HG02938 (cell line): ENCODE data around the gene MIER2.

Source experiments
- ATAC-seq: cut with Tn5 transposase; IDR thresholded peaks from one replicate; pipeline ENCODE4 v1.9.1; 2021; ENCODE audit warnings: mild to moderate bottlenecking, moderate library complexity; ENCODE audit not compliant: unreplicated experiment

The MIER2 gene

GRCh38 chr19:335486-336066 is 9.0 kb downstream of the MIER2 start:
- ATAC-seq, result no peak

DNA sequence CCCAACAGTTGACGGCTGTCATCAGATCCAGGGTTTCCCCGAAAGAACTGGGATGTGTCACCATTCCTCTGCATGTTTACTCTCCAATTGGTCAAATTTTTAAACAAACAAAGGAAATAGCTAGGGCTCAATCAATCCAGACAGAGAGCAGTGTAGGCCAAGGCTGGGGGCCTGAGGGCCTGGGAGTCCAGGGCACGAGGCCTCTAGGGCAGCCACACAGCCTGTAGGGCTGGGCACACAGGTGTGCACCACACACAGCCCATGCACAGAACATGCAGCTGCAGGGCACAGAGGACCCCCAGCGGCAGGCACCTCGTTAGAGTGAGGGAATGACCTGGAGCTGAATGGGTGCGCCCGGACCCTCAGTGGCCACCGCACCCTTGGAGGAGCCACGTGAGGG is 9.5 kb downstream of the MIER2 start:
- ATAC-seq, result no peak

DNA sequence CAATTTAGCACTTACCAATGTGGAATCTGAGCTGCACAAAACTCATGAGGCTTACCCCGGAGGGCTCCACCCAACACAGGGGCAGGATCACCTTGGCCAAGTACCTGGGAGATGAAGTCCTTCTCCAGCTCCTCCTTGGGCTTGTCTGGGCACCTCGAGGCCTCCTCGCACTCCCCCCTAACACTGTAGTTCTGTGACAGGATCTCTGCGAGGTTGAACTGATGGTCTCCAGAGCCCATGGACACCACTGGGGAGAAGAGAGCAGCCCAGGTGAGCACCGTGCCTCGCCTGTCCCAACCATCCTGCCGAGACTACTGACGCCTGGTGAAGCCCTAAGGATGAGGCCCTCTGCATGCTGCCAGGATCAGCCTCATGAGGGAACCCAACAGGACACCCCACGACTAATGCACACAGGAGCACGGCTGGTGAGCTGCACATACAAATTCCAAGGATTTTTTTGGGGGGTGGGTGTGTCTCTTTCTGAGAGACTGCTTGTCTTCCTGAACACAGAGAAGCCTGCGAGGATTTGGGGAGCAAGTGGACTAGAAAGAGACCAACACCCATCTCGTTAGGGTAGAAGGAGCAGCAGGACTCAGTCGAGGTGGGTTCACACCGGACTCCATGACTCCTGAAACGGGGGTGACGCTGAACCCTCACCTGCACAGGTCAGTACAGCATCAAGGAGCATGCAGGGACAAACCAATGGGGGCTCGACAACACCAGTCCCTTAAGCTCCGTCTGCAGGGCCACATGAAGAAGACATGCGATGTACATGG is 10.1 kb downstream of the MIER2 start:
- ATAC-seq, result no peak

DNA sequence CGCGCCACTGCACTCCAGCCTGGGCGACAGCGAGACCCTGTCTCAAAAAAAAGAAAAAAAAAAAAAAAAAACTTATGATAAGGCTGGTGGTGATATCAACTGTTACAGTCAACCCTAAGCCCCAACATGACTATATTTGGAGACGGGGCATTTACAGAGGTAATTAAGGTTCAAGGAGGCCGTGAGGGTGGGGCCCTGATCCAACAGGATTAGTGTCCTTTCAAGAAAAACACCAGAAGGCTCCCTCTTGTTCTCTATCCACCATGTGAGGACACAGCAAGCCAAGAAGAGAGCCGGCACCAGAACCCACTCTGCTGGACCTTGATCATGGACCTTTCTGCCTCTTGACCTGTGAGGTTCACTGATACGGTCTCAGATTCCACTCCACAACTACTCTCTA is 14.1 kb downstream of the MIER2 start:
- ATAC-seq, result no peak

DNA sequence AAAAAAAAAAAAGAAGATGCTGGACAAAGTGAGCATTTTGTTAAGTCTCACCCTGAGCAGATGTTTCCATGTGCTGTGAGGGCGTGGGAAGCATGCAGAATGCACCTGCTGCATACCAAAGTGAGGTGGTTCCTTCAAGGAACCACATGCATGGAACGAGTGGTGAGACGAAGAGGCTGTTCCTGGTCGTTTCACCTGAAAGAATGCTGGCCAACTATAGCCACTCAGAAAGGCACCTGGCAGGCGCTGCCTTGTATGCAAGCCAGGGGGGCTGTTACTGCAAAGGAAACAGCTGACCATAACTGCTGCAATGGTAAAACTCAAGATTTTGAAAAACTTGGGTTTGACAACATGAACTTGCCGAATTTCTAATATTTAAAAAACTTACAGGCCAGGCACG is 14.7 kb downstream of the MIER2 start:
- no peak for ATAC-seq

DNA sequence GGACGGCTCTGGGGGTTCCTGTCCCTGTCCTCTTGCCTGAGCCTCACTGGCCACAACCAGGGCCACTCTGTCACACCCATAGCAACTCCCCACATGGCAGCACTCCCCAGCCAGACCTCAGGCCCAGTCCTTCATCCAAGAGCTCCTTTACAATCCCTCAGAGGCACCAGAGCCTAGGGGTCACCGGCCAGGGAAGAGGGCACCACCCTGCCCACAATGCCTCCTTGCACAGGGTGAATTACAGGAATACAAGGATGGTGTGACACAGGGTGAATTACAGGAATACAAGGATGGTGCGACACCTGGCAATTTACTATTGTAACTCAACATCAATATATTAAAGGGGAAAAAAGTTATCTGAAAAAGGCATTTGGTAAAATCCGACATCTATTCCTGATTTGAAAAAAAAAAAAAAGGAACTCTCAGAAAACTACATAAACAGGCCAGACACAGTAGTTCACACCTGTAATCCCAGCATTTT is 16.5 kb downstream of the MIER2 start:
- no peak for ATAC-seq

- ATAC-seq, result no peak
Observed at GRCh38 chr19:327291-328024, 17.1 kb downstream of the MIER2 start.

DNA sequence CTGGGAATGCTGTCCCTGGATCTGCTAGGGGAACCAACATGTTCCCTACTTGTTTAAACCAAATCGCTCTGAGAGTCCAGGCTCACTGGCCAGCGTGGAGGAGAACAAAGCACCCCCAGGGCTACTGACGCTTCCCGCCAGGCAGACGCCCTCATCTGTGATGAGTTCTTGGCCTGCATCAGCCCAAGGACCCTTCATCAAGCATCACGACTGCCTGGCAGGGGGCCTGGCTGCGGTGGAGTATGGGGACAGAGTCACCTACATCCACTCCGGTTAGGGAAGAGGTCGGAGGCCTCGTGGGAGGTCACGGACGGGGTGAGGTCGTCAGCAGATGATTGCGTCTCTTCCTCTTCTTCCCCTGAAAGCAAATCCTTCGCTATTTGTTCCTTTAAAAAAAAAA is 17.7 kb downstream of the MIER2 start:
- no peak for ATAC-seq

- no peak for ATAC-seq
Observed at GRCh38 chr19:325937-326565, 18.5 kb downstream of the MIER2 start.

GRCh38 chr19:325173-325936 is 19.2 kb downstream of the MIER2 start:
- ATAC-seq, result no peak

- no peak for ATAC-seq
Observed at GRCh38 chr19:324716-325115, 19.9 kb downstream of the MIER2 start.

GRCh38 chr19:322616-323015 is 22.0 kb downstream of the MIER2 start:
- ATAC-seq, result no peak

DNA sequence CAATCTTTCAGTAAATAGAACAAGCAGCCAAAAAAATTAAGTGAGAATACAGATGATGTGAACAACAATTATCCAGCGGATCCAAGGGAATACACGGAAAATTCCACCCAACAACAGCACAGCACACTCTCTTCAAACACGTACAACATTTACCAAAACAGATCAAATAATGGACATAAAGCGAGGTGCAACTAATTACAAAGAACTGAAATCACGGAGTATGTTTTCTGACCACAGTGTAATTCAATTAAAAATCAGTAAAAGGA is 26.2 kb downstream of the MIER2 start:
- no peak for ATAC-seq

GRCh38 chr19:317710-318508 is 26.7 kb downstream of the MIER2 start:
- ATAC-seq, result no peak

DNA sequence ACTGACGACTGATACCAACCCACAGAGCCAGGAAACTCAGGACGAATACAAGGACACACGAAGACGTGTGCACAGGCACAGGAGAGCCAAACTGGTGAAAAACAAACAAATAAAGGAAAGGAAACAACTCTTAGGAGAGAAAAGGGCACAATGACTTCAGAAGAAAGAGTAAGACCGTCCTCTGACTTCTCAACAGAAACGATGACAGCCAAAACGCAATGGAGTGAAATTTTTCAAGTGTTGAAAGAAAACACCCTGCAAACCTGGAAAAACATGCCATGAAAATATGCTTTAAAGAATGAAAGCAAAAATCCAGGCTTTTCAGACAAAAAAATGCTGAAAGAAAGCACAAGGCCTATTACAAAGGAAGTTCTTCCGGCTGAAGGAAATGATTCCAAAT is 28.8 kb downstream of the MIER2 start:
- no peak for ATAC-seq

DNA sequence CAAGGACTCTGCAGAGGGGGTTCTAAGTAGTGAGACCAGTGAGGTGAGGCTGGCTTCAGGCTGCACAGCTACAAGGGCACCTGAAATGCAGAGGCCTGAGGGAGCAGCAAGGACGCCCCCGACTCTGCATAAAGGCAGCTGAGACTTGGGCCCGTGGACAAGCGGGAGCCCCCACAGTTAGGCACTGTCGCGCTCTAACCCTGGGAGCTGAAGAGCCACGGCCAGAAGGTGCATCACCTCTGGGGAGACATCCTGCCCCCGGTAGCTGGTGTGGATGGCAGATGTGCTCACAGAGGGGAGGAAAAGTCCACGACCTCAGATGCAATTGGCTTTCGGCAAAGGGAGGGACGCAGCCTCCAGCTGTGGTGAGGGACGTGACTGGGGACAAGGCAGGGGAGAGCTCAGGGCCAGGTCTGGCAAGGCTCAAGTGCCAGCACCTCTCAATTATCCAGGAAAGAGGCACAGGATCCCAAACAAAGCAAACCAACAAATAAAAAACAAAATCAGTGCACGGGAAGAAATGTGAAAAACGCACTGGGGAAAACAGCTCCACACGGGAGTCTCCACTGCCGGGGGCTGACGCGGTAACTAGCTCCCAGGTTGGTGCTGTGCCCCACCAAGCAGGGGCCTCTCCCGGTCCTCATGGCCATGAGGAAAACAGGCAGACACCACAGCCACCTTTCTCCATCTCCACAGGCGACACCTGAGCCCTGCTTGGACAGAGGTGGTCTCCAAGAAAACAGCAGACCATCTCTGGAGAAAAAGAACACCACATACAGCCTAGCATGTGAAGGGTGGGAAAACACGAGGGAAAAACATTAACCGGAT is 30.4 kb downstream of the MIER2 start:
- ATAC-seq, result no peak

DNA sequence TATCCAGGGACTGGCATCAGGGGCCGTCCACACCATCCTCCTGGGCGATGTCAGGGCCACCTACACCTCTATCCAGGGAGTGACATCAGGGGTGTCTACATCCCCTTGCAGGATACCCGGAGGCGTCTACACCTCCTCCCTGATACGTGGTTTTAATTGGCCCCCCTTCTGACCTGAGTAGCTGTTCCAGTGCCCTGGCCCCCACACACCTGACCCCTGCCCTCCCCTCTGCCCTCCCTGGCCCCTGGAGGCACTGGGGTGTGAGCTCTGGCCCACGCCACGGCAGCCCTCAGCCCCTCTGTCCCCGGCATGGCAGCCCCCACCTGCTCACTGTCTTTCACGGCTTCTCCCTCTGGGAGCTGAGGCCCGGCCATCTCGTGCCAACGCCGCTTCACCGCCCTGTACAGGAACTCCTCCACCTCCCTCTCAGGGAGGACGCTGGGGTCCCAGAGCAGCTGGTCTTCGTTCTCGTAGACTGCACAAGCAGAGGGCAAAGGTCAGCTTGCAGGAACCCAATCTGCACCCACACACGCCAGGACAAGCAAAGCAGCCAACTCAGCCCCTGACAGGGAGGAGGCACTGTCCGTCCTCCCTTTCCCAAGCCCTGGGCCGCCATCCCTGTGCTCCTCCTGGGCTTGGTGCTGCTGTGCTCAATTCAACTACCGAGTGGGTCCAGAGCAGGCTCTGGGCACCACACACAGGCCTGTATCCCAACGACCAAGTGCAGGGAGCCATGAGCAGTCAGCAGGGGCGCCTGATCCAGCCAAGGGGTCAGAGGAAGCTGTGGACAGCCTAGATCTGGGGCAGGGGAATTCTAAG is 31.2 kb downstream of the MIER2 start:
- no peak for ATAC-seq

- no peak for ATAC-seq
Observed at GRCh38 chr19:311813-312261, 32.8 kb downstream of the MIER2 start.
